ENCODE measurements around the gene GAS2L3. TPM values are rescaled to one million over a fixed set of nuclear protein-coding genes. Genes with fewer than 3 reads are reported as not detected.

GAS2L3 gene
- 4.2 and 5.2 TPM in 2 replicates for total RNA-seq

GRCh38 chr12:100573292-100574186 is at the start of gene GAS2L3:
Gene GAS2L3, plus strand, starts transcription at chr12:100573684. Its CDS starts 21,221 bp downstream, at chr12:100594905.

Other genes starting within 250 kb of the GAS2L3 start
- not detected in 2 replicates for gene SLC17A8, start 216.6 kb upstream of the GAS2L3 start, total RNA-seq
- gene NR1H4, start 99.8 kb upstream of the GAS2L3 start, total RNA-seq: not detected in 2 replicates
- gene ANO4, start 221.1 kb downstream of the GAS2L3 start, total RNA-seq: 4.0 and 5.3 TPM in 2 replicates